Endothelial cell of umbilical vein (primary cell): Measurements from ENCODE around the gene RHAG. TPM values are rescaled to one million over a fixed set of nuclear protein-coding genes. Genes with fewer than 3 reads are reported as not detected.

Source experiments
- BruUV-seq: library from RNA; stranded (reverse); fragments of 400-500 nt; replicated peaks from 2 replicates; lab custom pipeline; 2021; lab: Mats Ljungman, UMichigan
- CTCF ChIA-PET: fragments of 300-600, 350-600 bp; sonication (Branson Sonifier 250); formaldehyde crosslinking; loops from one replicate; lab custom pipeline; 2021; ENCODE audit warnings: antibody characterized with exemption, inconsistent platforms; lab: Charles Lee
- POLR2A ChIA-PET: fragments of 300-600, 350-600 bp; sonication (Branson Sonifier 250); formaldehyde crosslinking; loops from one replicate; lab custom pipeline; 2021; ENCODE audit warnings: antibody characterized with exemption, inconsistent platforms; lab: Charles Lee
- DNase-seq: peaks from one replicate; pipeline ENCODE4 v3.0.0-alpha.2; 2011; ENCODE audit warnings: low read depth, low spot score
- FAIRE-seq: peaks from 2 replicates; lab custom pipeline; 2011; peaks lifted over from hg19 to GRCh38; lab: Jason Lieb, UNC
- H2AFZ ChIP-seq: 2 replicates; pipeline ENCODE4 v1.6.0; 2012; ENCODE audit warnings: low read depth, low read length, control low read depth, inconsistent platforms
- H3K27ac ChIP-seq: 2 replicates; pipeline ENCODE4 v1.5.1; 2011; ENCODE audit warnings: low read depth, mild to moderate bottlenecking, control low read depth, low read length, moderate library complexity; ENCODE audit not compliant: insufficient read depth
- H3K27me3 ChIP-seq, 2 experiments: 2 replicates each; pipeline versions ENCODE4 v1.6.0 to v1.6.1; 2011; ENCODE audit warnings: low read length in 2 of 2, mixed read lengths in 1 of 2; ENCODE audit not compliant: control insufficient read depth in 2 of 2, insufficient read depth in 2 of 2
- H3K36me3 ChIP-seq, 2 experiments: 2 replicates in 1 of 2; 3 replicates in 1 of 2; pipeline ENCODE4 v1.5.1; 2011; ENCODE audit warnings: low read length in 2 of 2, mild to moderate bottlenecking in 1 of 2, moderate library complexity in 1 of 2; ENCODE audit not compliant: control insufficient read depth in 2 of 2, insufficient read depth in 2 of 2; ENCODE audit errors: extremely low read depth in 1 of 2
- H3K4me1 ChIP-seq: 3 replicates; pipeline ENCODE4 v1.5.1; 2011; ENCODE audit warnings: mild to moderate bottlenecking, low read length; ENCODE audit not compliant: control insufficient read depth, insufficient read depth; ENCODE audit errors: extremely low read depth
- H3K4me2 ChIP-seq: 2 replicates; pipeline ENCODE4 v1.6.1; 2011; ENCODE audit warnings: low read length, control low read depth, mixed read lengths; ENCODE audit not compliant: insufficient read depth
- H3K4me3 ChIP-seq, 3 experiments: fragments of 200-600 bp in 1 of 3; sonication (generic), shearing (Covaris generic) in 1 of 3; replicated peaks in 1 of 3; 2 replicates each; pipeline ENCODE4 v1.5.1; 2011 to 2016; ENCODE audit warnings: control low read depth in 3 of 3, low read length in 3 of 3, mild to moderate bottlenecking in 2 of 3, inconsistent platforms in 1 of 3, low read depth in 1 of 3, moderate library complexity in 1 of 3; ENCODE audit not compliant: insufficient read depth in 1 of 3
- H3K79me2 ChIP-seq: 2 replicates; pipeline ENCODE4 v1.6.0; 2012; ENCODE audit warnings: low read length, inconsistent platforms; ENCODE audit not compliant: control insufficient read depth, insufficient read depth
- H3K9ac ChIP-seq: replicated peaks from 2 replicates; pipeline ENCODE3; 2011; ENCODE audit warnings: low read length, control low read depth; ENCODE audit not compliant: insufficient read depth; ENCODE audit errors: extremely low read depth
- H3K9me1 ChIP-seq: replicated peaks from 3 replicates; pipeline ENCODE4 v1.6.0; 2011; ENCODE audit warnings: mild to moderate bottlenecking, low read length; ENCODE audit not compliant: control insufficient read depth, insufficient read depth; ENCODE audit errors: extremely low read depth
- H3K9me3 ChIP-seq: replicated peaks from 2 replicates; pipeline ENCODE4 v1.5.1; 2012; ENCODE audit warnings: low read length, inconsistent platforms; ENCODE audit not compliant: control insufficient read depth, insufficient read depth
- H4K20me1 ChIP-seq: replicated peaks from 2 replicates; pipeline ENCODE3; 2011; ENCODE audit warnings: mild to moderate bottlenecking, low read length; ENCODE audit not compliant: control insufficient read depth, insufficient read depth; ENCODE audit errors: extremely low read depth
- EZH2 ChIP-seq: IDR thresholded peaks from 2 replicates; pipeline ENCODE4 v1.6.1; 2012; ENCODE audit warnings: borderline replicate concordance, low read depth, mild to moderate bottlenecking, moderate library complexity, low read length, inconsistent platforms; ENCODE audit not compliant: severe bottlenecking
- FOS ChIP-seq: IDR thresholded peaks from 2 replicates; pipeline ENCODE4 v1.6.1; 2011; ENCODE audit warnings: mild to moderate bottlenecking, low read length, moderate library complexity, borderline replicate concordance; ENCODE audit not compliant: insufficient read depth
- GATA2 ChIP-seq: IDR thresholded peaks from 2 replicates; pipeline ENCODE4 v1.7.0; 2011; ENCODE audit warnings: low read depth, mild to moderate bottlenecking, moderate library complexity, mixed read lengths, low read length; ENCODE audit not compliant: insufficient read length, insufficient read depth
- JUN ChIP-seq: IDR thresholded peaks from 2 replicates; pipeline ENCODE4 v1.6.1; 2011; ENCODE audit warnings: borderline replicate concordance, low read depth; ENCODE audit not compliant: insufficient read length, insufficient read depth
- MAX ChIP-seq: IDR thresholded peaks from 2 replicates; pipeline ENCODE4 v1.6.1; 2011; ENCODE audit not compliant: insufficient read depth, insufficient read length
- MYC ChIP-seq: IDR thresholded peaks from one replicate; pipeline ENCODE4 v1.6.1; 2011; ENCODE audit warnings: mild to moderate bottlenecking, low read depth, low read length
- POLR2A ChIP-seq: IDR thresholded peaks from 2 replicates; pipeline ENCODE4 v1.6.1; 2012; ENCODE audit warnings: low read depth, mild to moderate bottlenecking, control low read depth, low read length
- POLR2AphosphoS5 ChIP-seq: IDR thresholded peaks from 2 replicates; pipeline ENCODE4 v1.6.1; 2012; ENCODE audit warnings: low read depth, mild to moderate bottlenecking, control low read depth, low read length, moderate library complexity; ENCODE audit not compliant: insufficient read depth
- dilution Hi-C: fragments of 300-500 bp; cut with MboI; formaldehyde crosslinking; loops from one replicate; pipeline ENCODE4 v1.15.0; 2019; ENCODE audit warnings: low sequenced_read_pairs; ENCODE audit not compliant: extremely low pct_ligation_motif_present
- intact Hi-C: fragments of 100-400 bp; cut with micrococcal nuclease; formaldehyde crosslinking; loops from one replicate; pipeline ENCODE4 v1.10.0; 2022
- polyA plus RNA-seq, 4 experiments: library from polyadenylated mRNA; depleted of rRNA in 3 of 4; stranded (reverse) in 3 of 4; unstranded in 1 of 4; fragments of >200 nt; gene quantifications; 2 replicates each; pipeline versions ENCODE4 v1.2.1 to v1.2.3, GENCODE V29; 2011 to 2012; ENCODE audit warnings: missing spikeins in 1 of 4
- total RNA-seq: library from RNA; stranded (reverse); gene quantifications from 2 replicates; pipeline ENCODE4 v1.2.3, GENCODE V29; 2021
- TF ChIP-seq, protein P1 (sequence below), 2 donors: IDR thresholded peaks; 1 replicate in 1 of 2; 2 replicates in 1 of 2; pipeline ENCODE4 v1.5.1; 2011; ENCODE audit warnings: low read length in 2 of 2, mild to moderate bottlenecking in 2 of 2, moderate library complexity in 2 of 2, control low read depth in 1 of 2, inconsistent platforms in 1 of 2, low read depth in 1 of 2; ENCODE audit not compliant: insufficient read depth in 1 of 2; ENCODE audit errors: extremely low read depth in 1 of 2

RHAG gene
- total and polyA plus RNA-seq, 2 donors (not counting 3 experiments of a cell fraction or from before 2014, with no cell fraction given): not detected

GRCh38 chr6:49662231-49662891, 25.7 kb upstream of the RHAG start:
- no peak overlapping the region for H3K4me3 ChIP-seq
- no peaks in the 10 kb centered on the region for H4K20me1 ChIP-seq
- no peaks in the 10 kb centered on the region for H3K9me3 ChIP-seq
- no peak overlapping the region for H2AFZ ChIP-seq
- H3K9ac ChIP-seq: no peak overlapping the region
- no peaks in the 10 kb centered on the region for H3K79me2 ChIP-seq
- no peak for DNase-seq
- H3K27ac ChIP-seq: no peak overlapping the region
- no peaks in the 10 kb centered on the region for H3K36me3 ChIP-seq
- H3K27me3 ChIP-seq: no peaks in the 10 kb centered on the region
- ChIA-PET CTCF (no interaction called here), POLR2A (no interaction called here)
- intact Hi-C loops: no loop called here
- dilution Hi-C loops: no loop called here
- BruUV-seq: no TSS peak
- TF ChIP-seq GATA2: no peak
- TF ChIP-seq POLR2A: no peak
- TF ChIP-seq, protein P1, sequence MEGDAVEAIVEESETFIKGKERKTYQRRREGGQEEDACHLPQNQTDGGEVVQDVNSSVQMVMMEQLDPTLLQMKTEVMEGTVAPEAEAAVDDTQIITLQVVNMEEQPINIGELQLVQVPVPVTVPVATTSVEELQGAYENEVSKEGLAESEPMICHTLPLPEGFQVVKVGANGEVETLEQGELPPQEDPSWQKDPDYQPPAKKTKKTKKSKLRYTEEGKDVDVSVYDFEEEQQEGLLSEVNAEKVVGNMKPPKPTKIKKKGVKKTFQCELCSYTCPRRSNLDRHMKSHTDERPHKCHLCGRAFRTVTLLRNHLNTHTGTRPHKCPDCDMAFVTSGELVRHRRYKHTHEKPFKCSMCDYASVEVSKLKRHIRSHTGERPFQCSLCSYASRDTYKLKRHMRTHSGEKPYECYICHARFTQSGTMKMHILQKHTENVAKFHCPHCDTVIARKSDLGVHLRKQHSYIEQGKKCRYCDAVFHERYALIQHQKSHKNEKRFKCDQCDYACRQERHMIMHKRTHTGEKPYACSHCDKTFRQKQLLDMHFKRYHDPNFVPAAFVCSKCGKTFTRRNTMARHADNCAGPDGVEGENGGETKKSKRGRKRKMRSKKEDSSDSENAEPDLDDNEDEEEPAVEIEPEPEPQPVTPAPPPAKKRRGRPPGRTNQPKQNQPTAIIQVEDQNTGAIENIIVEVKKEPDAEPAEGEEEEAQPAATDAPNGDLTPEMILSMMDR (IDR thresholded peaks at IDR 0.05; ENCODE audit: extremely low read depth in 1 of 2, insufficient read depth in 1 of 2, low read depth in 1 of 2, low read length in 2 of 2): no peak
- TF ChIP-seq POLR2AphosphoS5: no peak
- TF ChIP-seq FOS: no peak
- TF ChIP-seq MYC: no peak
- no peak for TF ChIP-seq MAX
- no peak for TF ChIP-seq JUN
- TF ChIP-seq EZH2: no peak
- H3K4me2 ChIP-seq: no peak overlapping the region
- H3K9me1 ChIP-seq: no peaks in the 10 kb centered on the region
- FAIRE-seq: no peak
- no peaks in the 10 kb centered on the region for H3K4me1 ChIP-seq
